Transverse colon (tissue), 4 donors: ENCODE data around the gene ASXL1. TPM values are rescaled to one million over a fixed set of nuclear protein-coding genes. Genes with fewer than 3 reads are reported as not detected.

ENCODE experiments used
- DNase-seq: peaks from one replicate; pipeline ENCODE4 v3.0.0-alpha.2; 2019
- H3K27ac ChIP-seq, 4 donors: fragments of 200-600 bp; sonication (generic); 2 replicates each; pipeline ENCODE4 v1.5.1; 2016 to 2018; ENCODE audit warnings: inconsistent platforms in 4 of 4
- H3K27me3 ChIP-seq: fragments of 200-600 bp; sonication (generic); 2 replicates; pipeline ENCODE4 v1.5.1; 2017; ENCODE audit warnings: inconsistent platforms
- H3K36me3 ChIP-seq, 4 donors: fragments of 200-600 bp; sonication (generic); 2 replicates each; pipeline ENCODE4 v1.5.1; 2017 to 2019; ENCODE audit warnings: inconsistent platforms in 4 of 4
- H3K4me1 ChIP-seq, 4 donors: fragments of 200-600 bp; sonication (generic); 2 replicates each; pipeline ENCODE4 v1.5.1; 2017 to 2020; ENCODE audit warnings: inconsistent platforms in 4 of 4
- H3K4me3 ChIP-seq, 4 donors: fragments of 200-600 bp; sonication (generic); 1 replicate in 1 of 4; 2 replicates in 3 of 4; pipeline versions ENCODE4 v1.5.1 to v1.6.1; 2017 to 2019; ENCODE audit warnings: inconsistent platforms in 4 of 4
- H3K9me3 ChIP-seq, 2 donors: fragments of 200-600 bp; sonication (generic); 2 replicates each; pipeline ENCODE4 v1.5.1; 2017 to 2019; ENCODE audit warnings: inconsistent platforms in 2 of 2
- EP300 ChIP-seq: sonication (generic); formaldehyde crosslinking; IDR thresholded peaks from one replicate; pipeline ENCODE4 v1.6.1; 2017; ENCODE audit warnings: antibody characterized with exemption, low read depth
- POLR2A ChIP-seq: fragments of 450-650 bp; IDR thresholded peaks from one replicate; pipeline ENCODE4 v1.6.1; 2016; ENCODE audit warnings: antibody characterized with exemption, mild to moderate bottlenecking, moderate library complexity
- POLR2AphosphoS5 ChIP-seq, 3 donors: sonication (generic); formaldehyde crosslinking; IDR thresholded peaks; one replicate each; pipeline ENCODE4 v1.6.1; 2016; ENCODE audit warnings: antibody characterized with exemption in 3 of 3
- WGBS, 2 donors: methylation state at CpG; one replicate each; pipeline ENCODE4 v1.1.5; 2018; ENCODE audit warnings: low coverage in 1 of 2; 5-methylcytosine and 5-hydroxymethylcytosine counted together
- in situ Hi-C, 4 donors: fragments of 200-750 bp; cut with MboI; loops; one replicate each; pipeline versions ENCODE4 v1.15.0 to v1.15.1; 2017; ENCODE audit warnings: low sequenced_read_pairs in 3 of 4, low pct_ligation_motif_present in 1 of 4, low pct_unique_long_range_greater_than_20kb in 1 of 4
- intact Hi-C: fragments of 100-400 bp; cut with DNase I; formaldehyde crosslinking; loops from one replicate; pipeline ENCODE4 v1.15.1; 2023; ENCODE audit warnings: low total_unique reads
- total RNA-seq, 4 donors: library from RNA; depleted of rRNA; stranded (reverse); fragments of >200 nt; gene quantifications; one replicate each; pipeline ENCODE4 v1.1.0, GENCODE V29; 2016
- TF ChIP-seq, protein P1 (sequence below), 5 experiments: fragments of 200-600 bp in 3 of 5; fragments of 450-650 bp in 2 of 5; sonication (generic) in 3 of 5; IDR thresholded peaks; 1 replicate in 2 of 5; 2 replicates in 3 of 5; pipeline ENCODE4 v1.5.1; 2016 to 2017; ENCODE audit warnings: antibody characterized with exemption in 5 of 5, inconsistent platforms in 3 of 5, mild to moderate bottlenecking in 2 of 5, moderate library complexity in 1 of 5

ASXL1 gene
- total RNA-seq, 4 donors from 2014 or later: 39.6 to 293 (median 92.8) TPM

DNA sequence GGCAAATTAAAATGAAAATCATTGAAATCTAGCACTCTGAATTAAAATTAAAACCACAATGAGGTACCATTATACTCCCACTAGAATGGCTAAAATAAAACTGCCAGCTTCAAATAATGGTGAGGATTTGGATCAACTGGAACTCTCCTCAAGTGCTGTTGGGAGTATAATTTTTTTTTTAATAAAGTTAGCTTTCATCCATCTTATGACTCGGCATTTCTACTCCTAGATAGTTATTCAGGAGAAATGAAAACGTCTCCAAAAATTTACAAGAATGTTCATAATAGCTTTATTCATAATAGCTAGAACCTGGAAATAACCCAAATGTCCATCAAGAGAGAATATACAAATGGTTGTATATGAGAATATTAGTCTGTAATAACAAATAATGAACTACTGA lies 63.2 kb downstream of the ASXL1 start:
- Histone ChIP-seq H3K27me3 (no peaks in the 10 kb centered on the region), H3K9me3 (no peaks in the 10 kb centered on the region), H3K4me3 (no peak overlapping the region), H3K36me3 (no peaks in the 10 kb centered on the region), H3K4me1 (peaks cover 0 to 8% (median 0%) of the 10 kb centered on the region in 4 donors), H3K27ac (no peak overlapping the region)
- TF ChIP-seq POLR2A (no peak), POLR2AphosphoS5 (IDR thresholded peaks at IDR 0.05) (no peak), EP300 (no peak)
- TF ChIP-seq, protein P1, sequence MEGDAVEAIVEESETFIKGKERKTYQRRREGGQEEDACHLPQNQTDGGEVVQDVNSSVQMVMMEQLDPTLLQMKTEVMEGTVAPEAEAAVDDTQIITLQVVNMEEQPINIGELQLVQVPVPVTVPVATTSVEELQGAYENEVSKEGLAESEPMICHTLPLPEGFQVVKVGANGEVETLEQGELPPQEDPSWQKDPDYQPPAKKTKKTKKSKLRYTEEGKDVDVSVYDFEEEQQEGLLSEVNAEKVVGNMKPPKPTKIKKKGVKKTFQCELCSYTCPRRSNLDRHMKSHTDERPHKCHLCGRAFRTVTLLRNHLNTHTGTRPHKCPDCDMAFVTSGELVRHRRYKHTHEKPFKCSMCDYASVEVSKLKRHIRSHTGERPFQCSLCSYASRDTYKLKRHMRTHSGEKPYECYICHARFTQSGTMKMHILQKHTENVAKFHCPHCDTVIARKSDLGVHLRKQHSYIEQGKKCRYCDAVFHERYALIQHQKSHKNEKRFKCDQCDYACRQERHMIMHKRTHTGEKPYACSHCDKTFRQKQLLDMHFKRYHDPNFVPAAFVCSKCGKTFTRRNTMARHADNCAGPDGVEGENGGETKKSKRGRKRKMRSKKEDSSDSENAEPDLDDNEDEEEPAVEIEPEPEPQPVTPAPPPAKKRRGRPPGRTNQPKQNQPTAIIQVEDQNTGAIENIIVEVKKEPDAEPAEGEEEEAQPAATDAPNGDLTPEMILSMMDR (IDR thresholded peaks at IDR 0.05): no peak
- 43 to 73% methylated on average over 2 of the region's 2 CpGs for WGBS, 2 donors
- no peak for DNase-seq
- intact Hi-C loops (no loop called here), in situ Hi-C loops (no loop called here)

DNA sequence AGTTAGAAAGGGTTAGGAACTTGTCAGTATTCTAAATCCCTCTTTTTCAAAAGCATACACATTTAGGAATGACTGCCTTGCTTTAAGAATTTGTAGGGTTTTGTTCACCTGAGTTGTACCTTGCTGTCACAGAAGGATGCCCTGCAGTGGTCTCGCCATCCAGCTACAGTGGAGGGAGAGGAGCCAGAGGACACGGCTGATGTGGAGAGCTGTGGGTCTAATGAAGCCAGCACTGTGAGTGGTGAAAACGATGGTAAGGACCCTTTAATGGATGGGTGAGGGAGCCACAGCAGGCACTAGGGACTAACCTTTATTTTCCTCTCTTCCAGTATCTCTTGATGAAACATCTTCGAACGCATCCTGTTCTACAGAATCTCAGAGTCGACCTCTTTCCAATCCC lies 69.9 kb downstream of the ASXL1 start:
- intact Hi-C loops (no loop called here), in situ Hi-C loops (no loop called here)
- Histone ChIP-seq H3K27me3 (no peaks in the 10 kb centered on the region), H3K4me3 (no peak overlapping the region), H3K27ac (no peak overlapping the region), H3K4me1 (no peaks in the 10 kb centered on the region), H3K9me3 (no peaks in the 10 kb centered on the region), H3K36me3 (peaks cover 0 to 35% (median 18%) of the 10 kb centered on the region in 4 donors)
- no peak for DNase-seq
- 92 to 100% methylated on average over 1 to 6 of the region's 6 CpGs for WGBS, 2 donors
- TF ChIP-seq POLR2A (no peak), POLR2AphosphoS5 (IDR thresholded peaks at IDR 0.05) (no peak), EP300 (no peak)
- TF ChIP-seq, protein P1 (IDR thresholded peaks at IDR 0.05): no peak

DNA sequence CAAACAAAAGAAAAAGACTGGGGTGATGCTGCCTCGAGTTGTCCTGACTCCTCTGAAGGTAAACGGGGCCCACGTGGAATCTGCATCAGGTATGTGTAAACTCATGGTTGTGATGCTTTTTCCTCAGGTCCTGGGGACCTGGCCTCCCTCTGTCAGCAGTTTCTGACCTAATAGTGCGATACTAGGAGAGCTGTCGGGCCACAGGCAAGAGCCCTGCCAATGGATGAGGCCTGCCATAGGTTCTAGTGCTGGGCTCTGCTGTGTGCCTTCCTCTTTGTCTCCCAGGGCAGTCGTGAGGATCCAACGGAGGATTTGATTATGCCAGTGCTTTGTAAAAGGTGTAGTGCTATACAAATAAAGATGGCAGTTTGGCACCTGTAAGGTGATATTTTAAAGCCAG lies 71.2 kb downstream of the ASXL1 start:
- in situ Hi-C loops (no loop called here), intact Hi-C loops (no loop called here)
- no peaks in the 10 kb centered on the region for H3K4me1 ChIP-seq
- H3K27ac ChIP-seq: no peak overlapping the region
- peaks cover 0 to 47% (median 23%) of the 10 kb centered on the region in 4 donors for H3K36me3 ChIP-seq
- TF ChIP-seq, protein P1 (IDR thresholded peaks at IDR 0.05): no peak
- TF ChIP-seq POLR2AphosphoS5 (IDR thresholded peaks at IDR 0.05) (no peak), POLR2A (no peak), EP300 (no peak)
- 92 to 100% methylated on average over 1 to 7 of the region's 7 CpGs for WGBS, 2 donors
- DNase-seq: no peak
- H3K9me3 ChIP-seq: no peaks in the 10 kb centered on the region
- H3K27me3 ChIP-seq: no peaks in the 10 kb centered on the region
- no peak overlapping the region for H3K4me3 ChIP-seq

DNA sequence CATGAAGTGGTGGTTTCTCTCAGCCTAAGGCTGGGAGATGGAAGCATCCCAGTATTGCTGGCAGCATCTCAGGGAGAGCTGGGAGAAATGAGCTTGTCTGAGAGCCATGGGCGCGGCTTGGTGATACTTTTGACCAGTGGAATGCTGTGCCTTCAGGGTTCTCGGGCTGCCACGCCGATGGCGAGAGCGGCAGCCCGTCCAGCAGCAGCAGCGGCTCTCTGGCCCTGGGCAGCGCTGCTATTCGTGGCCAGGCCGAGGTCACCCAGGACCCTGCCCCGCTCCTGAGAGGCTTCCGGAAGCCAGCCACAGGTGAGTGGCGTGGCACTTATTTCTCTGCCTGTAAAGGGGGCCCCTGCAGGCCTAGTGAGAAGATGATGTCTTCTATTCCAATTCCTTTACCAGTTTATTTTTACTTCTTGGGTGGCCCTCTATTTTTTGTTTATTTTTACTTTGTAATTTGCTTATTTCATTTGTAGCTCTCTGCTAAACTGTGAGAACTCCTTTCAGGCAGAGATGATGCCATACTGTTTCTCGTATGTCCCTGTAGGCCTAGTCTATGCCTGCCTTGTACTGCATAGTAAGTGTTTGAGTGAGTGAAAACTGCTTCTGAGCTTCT lies 71.7 kb downstream of the ASXL1 start:
- H3K27me3 ChIP-seq: no peaks in the 10 kb centered on the region
- no peak for DNase-seq
- H3K27ac ChIP-seq: no peak overlapping the region
- TF ChIP-seq POLR2AphosphoS5 (IDR thresholded peaks at IDR 0.05) (no peak), POLR2A (no peak), EP300 (no peak)
- TF ChIP-seq, protein P1 (IDR thresholded peaks at IDR 0.05): no peak
- no peak overlapping the region for H3K4me3 ChIP-seq
- H3K36me3 ChIP-seq: peaks cover 0 to 52% (median 28%) of the 10 kb centered on the region in 4 donors
- intact Hi-C loops: no loop called here
- H3K4me1 ChIP-seq: no peaks in the 10 kb centered on the region
- in situ Hi-C loops: no loop called here
- 92% methylated on average over 16 of the region's 16 CpGs; no CpG with 5 or more reads in 1 of the 2 donors for WGBS, 2 donors
- no peaks in the 10 kb centered on the region for H3K9me3 ChIP-seq
